ENCODE results near the gene SNPH. TPM values are rescaled to one million over a fixed set of nuclear protein-coding genes. Genes with fewer than 3 reads are reported as not detected.
A peak's percentile ranks its signal among the peaks of the same experiment; 100 is the strongest.

The SNPH gene
- total RNA-seq, 1 experiment from 2014 or later, result 7.8 TPM

- no peak for DNase-seq (ENCODE audit: low read depth)
These were observed 1.4 kb upstream of the SNPH start for GRCh38 chr20:1264727-1265126.

- no peak for DNase-seq (ENCODE audit: low read depth)
These were observed 723 bp upstream of the SNPH start for GRCh38 chr20:1265226-1265915.

- DNase-seq (ENCODE audit: low read depth), result no peak
These were observed 253 bp upstream of the SNPH start for GRCh38 chr20:1265916-1266166.

- no peak for DNase-seq (ENCODE audit: low read depth)
These were observed 1.1 kb downstream of the SNPH start for GRCh38 chr20:1267161-1267560.

GRCh38 chr20:1267809-1268374 is 1.8 kb downstream of the SNPH start:
- no peak for DNase-seq (ENCODE audit: low read depth)

- no peak for DNase-seq (ENCODE audit: low read depth)
These were observed 3.1 kb downstream of the SNPH start for GRCh38 chr20:1269235-1269634.

- DNase-seq (ENCODE audit: low read depth), result no peak
These were observed 3.8 kb downstream of the SNPH start for GRCh38 chr20:1269850-1270249.

- DNase-seq (ENCODE audit: low read depth), result no peak
These were observed 6.4 kb downstream of the SNPH start for GRCh38 chr20:1272368-1273100.

GRCh38 chr20:1273366-1273765 is 7.3 kb downstream of the SNPH start:
- DNase-seq (ENCODE audit: low read depth), result no peak

- DNase-seq (ENCODE audit: low read depth), result no peak
These were observed 8.6 kb downstream of the SNPH start for GRCh38 chr20:1274485-1275311.

- DNase-seq (ENCODE audit: low read depth), result no peak
These were observed 9.8 kb downstream of the SNPH start for GRCh38 chr20:1275919-1276318.

- no peak for DNase-seq (ENCODE audit: low read depth)
These were observed 11.6 kb downstream of the SNPH start for GRCh38 chr20:1277529-1278322.

GRCh38 chr20:1278993-1279392 is 12.9 kb downstream of the SNPH start:
- no peak for DNase-seq (ENCODE audit: low read depth)

- peak; percentile 40 for DNase-seq (ENCODE audit: low read depth)
These were observed 14.4 kb downstream of the SNPH start for GRCh38 chr20:1280195-1281102.

GRCh38 chr20:1281279-1282057 is 15.4 kb downstream of the SNPH start:
- no peak for DNase-seq (ENCODE audit: low read depth)

- DNase-seq (ENCODE audit: low read depth), result no peak
These were observed 16.9 kb downstream of the SNPH start for GRCh38 chr20:1282966-1283365.

GRCh38 chr20:1283522-1284510 is 17.7 kb downstream of the SNPH start:
- no peak for DNase-seq (ENCODE audit: low read depth)

Measured in HT1080 (cell line).